Smooth muscle cell of trachea (primary cell): Measurements from ENCODE around the gene RAB1B. TPM values are rescaled to one million over a fixed set of nuclear protein-coding genes. Genes with fewer than 3 reads are reported as not detected.

Experiments
- total RNA-seq: library from RNA; depleted of rRNA; stranded (reverse); fragments of >200 nt; gene quantifications from 2 replicates; pipeline ENCODE4 v1.2.1, GENCODE V29; 2014

Gene RAB1B
- 103 and 130 TPM in 2 replicates for total RNA-seq

DNA sequence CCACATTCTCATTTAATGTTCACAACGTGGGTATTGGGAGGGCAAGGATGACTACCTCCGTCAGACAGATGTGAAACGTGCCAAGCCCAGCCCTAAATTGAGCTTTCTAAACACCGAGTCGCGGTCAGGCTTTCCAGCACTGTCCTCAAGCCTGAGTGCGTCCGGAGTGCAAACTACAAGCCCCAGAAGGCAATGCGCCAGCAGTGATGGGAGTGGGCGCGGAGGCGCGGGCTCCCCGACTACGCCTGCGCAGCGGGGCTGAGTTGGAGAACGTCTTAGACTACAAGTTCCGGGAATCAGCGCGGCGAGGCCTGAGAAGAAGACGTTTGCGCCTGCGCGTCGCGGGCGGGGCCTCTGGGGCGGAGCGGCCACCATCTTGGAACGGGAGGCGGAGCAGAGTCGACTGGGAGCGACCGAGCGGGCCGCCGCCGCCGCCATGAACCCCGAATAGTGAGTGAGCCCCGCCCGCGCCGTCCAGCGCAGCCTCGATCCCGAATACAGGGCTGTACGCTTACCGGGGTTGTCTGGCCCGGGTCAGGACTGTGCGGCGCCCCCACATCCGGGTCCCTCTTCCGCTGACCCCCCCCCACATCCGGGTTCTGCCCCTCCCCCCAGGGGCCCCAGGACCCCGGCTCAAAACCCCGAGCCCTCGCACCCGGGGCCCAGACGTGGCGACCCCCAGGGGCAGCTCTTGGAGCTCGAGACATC lies at the start of gene RAB1B:
TSS of gene RAB1B (plus strand) at position 396 of the 708 bp plus-strand sequence. CDS start at position 437, 41 bp downstream.

DNA sequence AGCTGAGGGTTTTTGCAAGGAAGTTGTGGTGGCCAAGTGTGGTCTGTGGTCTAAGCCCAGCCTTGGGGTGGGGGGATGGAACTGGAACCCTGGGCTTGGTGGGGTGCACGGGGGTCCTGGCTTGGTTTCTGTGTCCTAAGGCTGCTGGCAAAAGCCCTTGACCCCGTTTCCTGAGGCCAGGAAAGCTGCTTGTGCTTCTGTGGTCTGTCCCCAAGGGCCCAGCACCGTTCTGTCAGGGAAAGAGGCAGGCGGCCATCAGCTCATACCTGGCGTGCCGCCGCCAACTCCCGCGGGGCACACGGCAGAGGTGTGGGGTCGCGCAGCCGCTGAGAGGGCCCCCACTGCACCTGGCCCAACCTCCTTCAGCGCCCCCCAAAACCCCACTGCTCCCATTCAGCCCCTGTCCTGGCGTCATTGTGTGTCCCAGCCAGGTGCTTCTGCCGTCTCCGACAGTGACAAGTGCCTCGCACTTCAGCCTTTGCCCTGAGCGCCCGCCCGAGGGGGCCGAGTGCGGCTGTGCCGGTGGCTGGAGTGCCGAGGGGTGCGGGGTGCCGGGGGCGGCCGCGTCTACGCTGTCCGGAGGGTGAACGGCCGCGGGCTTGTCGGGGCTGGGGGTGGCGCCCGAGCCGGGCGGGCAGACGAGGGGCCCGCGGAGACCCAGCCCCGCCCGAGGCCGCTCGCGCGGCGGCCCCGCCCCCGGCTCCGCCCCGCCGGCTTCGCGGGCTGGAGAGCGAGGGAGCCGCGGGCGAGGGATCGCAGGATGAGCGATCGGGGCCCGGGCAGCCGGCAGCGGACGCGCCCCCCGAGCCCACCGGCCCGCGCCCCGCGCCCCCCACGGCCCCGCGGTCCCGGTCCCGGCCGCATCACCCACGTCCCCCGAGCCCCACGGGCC lies 9.3 kb downstream of the RAB1B start, which contains the start of gene CNIH2:
TSS of gene CNIH2 (plus strand) at position 705 of the 892 bp plus-strand sequence. CDS start 282 bp downstream, outside the sequence.

DNA sequence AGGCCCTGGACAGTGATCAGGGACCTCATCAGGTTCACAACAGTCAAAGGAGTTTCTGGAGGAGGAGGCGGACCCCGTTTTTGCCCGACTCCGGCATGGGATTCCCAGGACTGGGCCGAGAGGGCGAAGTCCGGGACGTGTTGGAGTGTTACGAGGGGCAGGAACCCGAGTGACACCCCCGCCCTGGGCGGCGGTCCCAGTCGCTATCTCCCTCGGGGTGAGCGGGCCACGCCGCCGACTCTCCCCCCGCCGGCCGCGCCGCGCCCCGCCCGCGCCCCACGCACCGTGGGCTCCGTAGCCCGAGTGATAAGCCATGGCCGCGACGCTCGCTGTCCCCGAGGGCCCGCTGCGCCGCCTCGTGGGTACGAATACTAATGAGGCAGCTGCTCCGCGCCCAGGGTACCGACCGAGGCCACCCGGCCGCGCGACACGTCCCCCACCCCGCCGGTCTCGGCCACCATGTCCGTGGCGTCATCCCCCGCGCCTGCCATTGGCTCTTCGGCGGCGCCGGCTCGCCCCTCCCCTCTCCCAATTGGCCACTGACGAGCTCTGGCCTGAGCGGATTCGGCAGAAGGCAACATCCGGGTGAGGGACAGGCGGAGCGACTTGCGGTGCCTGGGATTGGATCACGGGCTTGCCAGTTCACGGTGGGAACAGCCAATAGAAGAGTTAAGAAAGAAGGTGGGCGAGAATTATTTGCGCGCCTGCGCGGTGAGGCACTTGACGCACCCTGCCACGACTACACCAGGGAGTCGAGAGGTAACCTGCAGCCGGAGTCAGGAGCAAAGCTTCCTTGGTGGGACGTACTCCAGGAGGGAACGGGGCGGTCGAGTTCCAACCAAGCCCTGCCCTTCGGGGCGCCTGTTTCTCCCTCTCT lies 20.5 kb downstream of the RAB1B start, which contains the start of gene YIF1A:
TSS of gene YIF1A (minus strand) at position 473 of the 877 bp plus-strand sequence. CDS start at position 315, 158 bp downstream.

DNA sequence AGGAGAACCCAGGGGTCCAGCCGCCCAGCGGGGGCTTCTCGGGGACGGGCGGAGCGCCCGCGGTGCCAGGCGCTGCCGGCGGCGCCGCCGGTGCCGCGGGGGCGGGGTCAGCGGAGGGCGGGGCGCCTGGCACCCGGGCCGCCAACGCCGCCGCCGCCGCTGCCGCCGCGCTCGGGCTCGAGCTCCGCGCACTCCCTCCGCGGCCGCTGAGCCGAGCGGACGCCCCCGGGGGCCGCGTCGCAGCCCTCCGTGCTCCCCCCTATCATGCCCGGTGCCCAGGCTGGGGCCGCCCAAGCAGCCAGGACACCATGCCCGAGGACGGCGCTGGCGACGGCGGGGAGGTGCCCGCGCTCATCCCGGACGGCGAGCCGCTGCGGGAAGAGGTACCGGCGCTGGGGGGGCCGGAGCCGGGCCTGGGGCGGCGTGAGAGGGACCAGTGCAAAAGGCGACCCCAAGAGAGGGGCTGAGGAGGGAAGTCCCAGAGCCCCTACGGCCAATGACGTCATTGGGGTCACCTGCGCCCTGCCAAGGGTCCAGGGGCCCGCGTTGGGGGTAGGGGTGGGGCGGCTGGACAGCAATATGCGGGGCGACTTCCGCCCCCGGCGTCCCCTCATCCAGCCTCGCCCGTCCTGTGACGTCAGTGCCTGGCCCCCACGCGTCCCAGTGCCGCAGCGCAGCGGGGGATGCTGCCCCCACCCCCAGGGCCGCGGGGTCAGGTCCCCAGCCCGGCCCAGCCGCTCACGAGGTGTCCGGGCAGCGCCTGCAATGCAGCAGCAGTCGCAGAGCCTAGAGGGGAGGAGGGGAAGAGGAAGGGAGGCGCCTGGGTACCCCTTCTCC lies 23.5 kb downstream of the RAB1B start, which contains the start of gene TMEM151A:
TSS of gene TMEM151A (plus strand) at position 189 of the 837 bp plus-strand sequence. CDS start at position 309, 120 bp downstream.

DNA sequence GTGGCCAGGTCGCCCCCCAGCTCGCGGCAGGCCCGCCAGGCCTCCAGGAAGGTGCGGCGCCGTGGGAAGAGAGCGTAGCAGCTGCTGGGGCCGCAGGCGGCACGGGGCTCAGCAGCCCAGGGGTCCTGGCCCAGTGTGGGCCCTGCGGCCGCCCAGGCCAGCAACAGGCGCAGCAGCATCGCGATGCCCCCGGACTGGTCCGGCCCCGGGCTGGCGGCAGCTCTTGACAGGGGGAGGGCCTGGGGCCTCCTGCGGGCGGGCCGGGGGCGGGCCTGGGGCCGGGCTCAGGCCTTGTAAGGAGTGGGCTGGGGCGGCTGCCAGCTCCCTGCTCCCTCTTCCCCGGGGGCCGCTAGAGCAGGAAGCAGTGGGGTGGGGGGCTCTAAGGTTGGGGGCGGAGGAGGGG lies 48.4 kb downstream of the RAB1B start, which contains the start of gene CD248:
TSS of gene CD248 (minus strand) at position 196 of the 403 bp plus-strand sequence. CDS start at position 179, 17 bp downstream.

Other genes starting within 250 kb of the RAB1B start
- under 0.01 TPM in 1 of 2 replicates, not detected in the other for gene CATSPER1, start 242.2 kb upstream of the RAB1B start, total RNA-seq
- gene GAL3ST3, start 219.5 kb upstream of the RAB1B start, total RNA-seq = not detected in 2 replicates
- gene SF3B2, start 216.3 kb upstream of the RAB1B start, total RNA-seq = 163 and 165 TPM in 2 replicates
- 31.3 and 46.0 TPM in 2 replicates for gene PACS1, start 198.4 kb upstream of the RAB1B start, total RNA-seq
- gene KLC2, start 10.9 kb upstream of the RAB1B start, total RNA-seq = 10.5 and 25.1 TPM in 2 replicates
- gene CNIH2, start 9.5 kb downstream of the RAB1B start, total RNA-seq = 0.15 and 0.17 TPM in 2 replicates
- gene YIF1A, start 20.5 kb downstream of the RAB1B start, total RNA-seq = 143 and 179 TPM in 2 replicates
- 0.66 TPM in 1 of 2 replicates, not detected in the other for gene TMEM151A, start 23.3 kb downstream of the RAB1B start, total RNA-seq
- gene CD248, start 48.4 kb downstream of the RAB1B start, total RNA-seq = 341 and 371 TPM in 2 replicates
- 44.8 and 54.4 TPM in 2 replicates for gene RIN1, start 67.8 kb downstream of the RAB1B start, total RNA-seq
- gene BRMS1, start 76.5 kb downstream of the RAB1B start, total RNA-seq = 36.9 and 65.2 TPM in 2 replicates
- 41.3 and 58.1 TPM in 2 replicates for gene B4GAT1, start 79.0 kb downstream of the RAB1B start, total RNA-seq
- gene SLC29A2, start 103.1 kb downstream of the RAB1B start, total RNA-seq = 0.58 and 0.66 TPM in 2 replicates
- gene NPAS4, start 152.4 kb downstream of the RAB1B start, total RNA-seq = 0.29 TPM in 1 of 2 replicates, not detected in the other
- gene MRPL11, start 170.2 kb downstream of the RAB1B start, total RNA-seq = 37.1 and 69.4 TPM in 2 replicates
- gene PELI3, start 198.3 kb downstream of the RAB1B start, total RNA-seq = 15.3 and 28.0 TPM in 2 replicates
- gene DPP3, start 211.8 kb downstream of the RAB1B start, total RNA-seq = 40.1 and 58.4 TPM in 2 replicates
- gene BBS1, start 242.0 kb downstream of the RAB1B start, total RNA-seq = 32.9 and 45.7 TPM in 2 replicates